Epithelial cell of esophagus (primary cell): Measurements from ENCODE around the gene XDH.
A peak's percentile ranks its signal among the peaks of the same experiment; 100 is the strongest.

ENCODE experiments used
- DNase-seq: peaks from one replicate; pipeline ENCODE4 v3.0.0; 2010; ENCODE audit warnings: low read depth
- H3K4me3 ChIP-seq: 2 replicates; pipeline ENCODE4 v1.5.1; 2011; ENCODE audit warnings: mild to moderate bottlenecking, low read length, control low read depth
- TF ChIP-seq, protein P1 (sequence below): IDR thresholded peaks from 2 replicates; pipeline ENCODE4 v1.5.1; 2011; ENCODE audit warnings: low read depth, mild to moderate bottlenecking, low read length, control low read depth, inconsistent platforms; ENCODE audit not compliant: insufficient read depth; ENCODE audit errors: missing control alignments

Gene XDH

DNA sequence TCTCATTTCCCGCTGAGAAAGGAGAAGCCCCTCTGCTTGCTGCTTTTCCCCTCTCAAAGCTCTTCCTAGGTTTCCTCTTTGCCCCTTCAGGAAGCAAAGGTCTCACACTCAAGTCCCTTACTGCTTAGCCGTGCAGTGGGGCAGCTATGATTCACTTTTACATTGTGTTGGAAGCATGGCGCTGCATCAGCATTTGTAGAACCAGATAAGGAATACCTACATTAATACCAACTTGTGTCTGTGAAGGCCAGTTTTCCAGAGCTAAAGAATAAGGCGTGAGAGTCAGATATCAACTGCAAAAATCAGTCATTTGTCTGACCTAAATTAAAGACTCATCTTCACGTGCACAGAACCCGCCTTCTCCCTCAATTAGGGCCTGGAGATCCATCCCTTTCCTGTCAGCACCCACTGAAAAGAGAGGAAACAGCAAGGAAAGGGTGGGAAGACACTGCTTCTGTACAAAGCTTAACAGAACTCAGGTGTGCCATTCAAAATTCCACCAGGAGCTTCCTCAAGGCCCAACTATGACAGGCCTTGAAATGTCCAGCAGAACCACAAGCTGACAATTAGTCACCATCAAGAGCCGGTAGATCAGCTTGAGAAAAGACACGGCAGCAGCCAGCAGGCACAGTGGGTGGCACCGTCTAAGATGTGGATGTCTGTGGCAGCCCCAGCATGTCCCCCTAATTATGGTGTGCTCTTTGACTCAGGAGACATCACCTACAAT is 16.1 kb upstream of the XDH start:
- peak; percentile 79 for DNase-seq
- TF ChIP-seq, protein P1, sequence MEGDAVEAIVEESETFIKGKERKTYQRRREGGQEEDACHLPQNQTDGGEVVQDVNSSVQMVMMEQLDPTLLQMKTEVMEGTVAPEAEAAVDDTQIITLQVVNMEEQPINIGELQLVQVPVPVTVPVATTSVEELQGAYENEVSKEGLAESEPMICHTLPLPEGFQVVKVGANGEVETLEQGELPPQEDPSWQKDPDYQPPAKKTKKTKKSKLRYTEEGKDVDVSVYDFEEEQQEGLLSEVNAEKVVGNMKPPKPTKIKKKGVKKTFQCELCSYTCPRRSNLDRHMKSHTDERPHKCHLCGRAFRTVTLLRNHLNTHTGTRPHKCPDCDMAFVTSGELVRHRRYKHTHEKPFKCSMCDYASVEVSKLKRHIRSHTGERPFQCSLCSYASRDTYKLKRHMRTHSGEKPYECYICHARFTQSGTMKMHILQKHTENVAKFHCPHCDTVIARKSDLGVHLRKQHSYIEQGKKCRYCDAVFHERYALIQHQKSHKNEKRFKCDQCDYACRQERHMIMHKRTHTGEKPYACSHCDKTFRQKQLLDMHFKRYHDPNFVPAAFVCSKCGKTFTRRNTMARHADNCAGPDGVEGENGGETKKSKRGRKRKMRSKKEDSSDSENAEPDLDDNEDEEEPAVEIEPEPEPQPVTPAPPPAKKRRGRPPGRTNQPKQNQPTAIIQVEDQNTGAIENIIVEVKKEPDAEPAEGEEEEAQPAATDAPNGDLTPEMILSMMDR = no peak
- H3K4me3 ChIP-seq = no peak overlapping the region

DNA sequence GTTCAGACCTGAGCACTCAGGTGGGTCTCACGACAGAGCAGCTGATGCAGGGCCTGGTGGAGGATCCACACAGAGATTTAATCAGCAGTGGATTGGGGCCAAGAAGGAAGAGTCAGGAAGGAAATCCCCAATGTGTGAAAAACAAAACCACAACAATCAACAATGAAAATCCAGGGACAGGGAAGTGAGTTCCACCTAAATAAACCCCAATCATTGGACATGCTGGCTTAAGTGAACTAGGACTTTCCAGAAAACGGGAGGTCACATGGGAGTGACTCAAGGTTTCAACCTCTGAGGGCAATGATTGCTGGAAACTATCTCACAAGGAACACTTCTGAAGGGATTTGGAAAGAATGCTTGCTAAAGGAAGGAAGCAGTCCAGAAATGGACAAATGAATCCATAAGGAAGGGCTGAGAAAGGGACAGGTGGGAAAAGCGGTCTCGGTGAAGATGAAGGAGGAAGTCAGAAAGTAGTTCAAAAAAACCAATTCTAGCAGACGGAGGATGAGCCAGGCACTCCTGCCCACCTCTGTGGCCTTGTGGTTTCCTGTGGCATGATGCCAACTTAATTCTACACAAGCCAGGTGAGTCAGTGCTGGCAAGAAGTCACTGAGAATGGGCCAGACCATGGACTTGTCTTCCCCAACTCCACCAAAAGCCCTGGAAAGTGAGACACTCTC is 15.4 kb upstream of the XDH start:
- TF ChIP-seq, protein P1 = no peak
- peak; percentile 95 for DNase-seq
- no peak overlapping the region for H3K4me3 ChIP-seq

DNA sequence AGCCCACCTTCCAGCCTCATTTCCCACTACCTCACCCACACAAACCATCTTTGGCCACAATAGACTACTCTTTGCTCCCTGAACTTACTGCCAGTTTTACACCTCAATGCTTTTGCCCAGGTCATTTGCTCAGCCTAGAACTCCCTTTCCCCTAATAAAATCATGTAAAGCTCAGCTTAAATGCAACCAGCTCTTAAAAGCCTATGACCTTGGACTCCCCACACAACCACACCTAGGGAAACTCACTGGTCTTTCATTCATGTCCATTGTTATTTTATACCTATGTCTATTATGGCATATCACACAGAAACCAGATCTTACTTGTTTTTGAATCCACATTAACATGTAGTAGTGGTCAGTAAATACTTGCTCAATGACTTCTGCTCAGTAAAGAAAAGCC is 14.5 kb upstream of the XDH start:
- H3K4me3 ChIP-seq = no peak overlapping the region
- DNase-seq = no peak
- TF ChIP-seq, protein P1 = no peak

DNA sequence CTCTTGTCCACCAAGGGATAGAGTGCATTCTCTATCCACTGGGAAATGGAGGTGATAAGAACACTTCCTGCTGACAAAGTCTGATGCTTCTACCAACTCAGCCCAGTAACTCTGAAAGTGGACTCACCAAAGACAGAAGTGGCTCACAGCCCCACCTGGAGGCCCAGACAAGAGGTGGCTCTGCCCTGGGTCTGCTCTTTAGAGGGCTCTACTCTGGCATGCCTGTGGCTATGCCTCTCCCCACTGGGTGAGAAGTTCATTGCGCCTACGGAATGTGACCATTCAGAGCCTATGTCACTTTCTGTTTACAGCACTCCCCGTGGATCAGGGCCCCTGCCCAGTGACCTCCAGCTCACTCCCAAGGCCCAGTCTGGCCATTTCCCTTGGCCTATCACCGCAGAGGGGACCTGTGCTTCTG is 13.5 kb upstream of the XDH start:
- TF ChIP-seq, protein P1 = peak; percentile 40
- peak; percentile 68 for DNase-seq
- no peak overlapping the region for H3K4me3 ChIP-seq

DNA sequence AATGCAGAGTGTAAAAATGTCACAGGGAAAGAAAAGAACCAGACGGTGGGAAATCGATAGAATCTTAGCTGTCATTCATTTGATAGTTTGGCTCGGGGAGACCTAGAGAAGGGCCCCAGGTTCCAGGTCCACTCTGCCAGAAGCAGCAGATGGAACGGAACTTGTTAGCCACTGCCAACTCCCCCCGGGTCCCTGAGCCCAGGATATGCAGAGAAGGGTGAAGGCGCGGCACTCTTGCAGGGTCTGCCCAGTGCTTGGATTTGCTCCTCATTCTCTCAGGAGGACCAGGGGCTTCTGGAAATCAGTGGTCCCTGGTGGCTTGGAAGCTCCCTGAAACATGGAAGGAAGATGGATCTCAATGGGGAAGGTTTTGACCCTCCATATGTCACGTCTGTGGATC is 11.6 kb upstream of the XDH start:
- TF ChIP-seq, protein P1 = no peak
- H3K4me3 ChIP-seq = no peak overlapping the region
- no peak for DNase-seq

DNA sequence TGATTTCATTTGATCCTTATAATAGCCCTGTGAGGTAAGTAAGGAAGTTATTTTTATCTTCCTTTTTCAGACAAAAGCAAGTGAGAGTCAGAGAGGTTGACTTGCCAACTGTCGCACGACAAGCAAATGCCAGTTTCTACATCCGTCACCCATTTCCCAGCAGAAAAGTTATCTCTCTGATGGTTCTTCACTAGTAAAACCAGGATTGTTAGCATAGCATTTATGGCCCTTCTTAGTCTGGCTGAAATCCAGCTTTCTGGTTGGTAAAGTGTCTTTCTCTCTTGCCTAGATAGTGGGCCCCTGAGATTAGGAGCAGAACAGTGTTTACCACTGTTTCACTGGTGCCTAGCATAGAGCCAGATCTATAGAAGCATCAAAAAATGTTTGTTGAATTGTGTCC is 7.1 kb upstream of the XDH start:
- TF ChIP-seq, protein P1 = no peak
- H3K4me3 ChIP-seq = no peak overlapping the region
- DNase-seq = no peak
